GM12872 (cell line): ENCODE results near the gene ZFYVE27.

Source experiments
- TF ChIP-seq, protein P1 (sequence below): IDR thresholded peaks from 3 replicates; pipeline ENCODE4 v1.5.1; 2011; ENCODE audit warnings: low read depth, mild to moderate bottlenecking, low read length, moderate library complexity; ENCODE audit not compliant: insufficient read depth

Gene ZFYVE27

DNA sequence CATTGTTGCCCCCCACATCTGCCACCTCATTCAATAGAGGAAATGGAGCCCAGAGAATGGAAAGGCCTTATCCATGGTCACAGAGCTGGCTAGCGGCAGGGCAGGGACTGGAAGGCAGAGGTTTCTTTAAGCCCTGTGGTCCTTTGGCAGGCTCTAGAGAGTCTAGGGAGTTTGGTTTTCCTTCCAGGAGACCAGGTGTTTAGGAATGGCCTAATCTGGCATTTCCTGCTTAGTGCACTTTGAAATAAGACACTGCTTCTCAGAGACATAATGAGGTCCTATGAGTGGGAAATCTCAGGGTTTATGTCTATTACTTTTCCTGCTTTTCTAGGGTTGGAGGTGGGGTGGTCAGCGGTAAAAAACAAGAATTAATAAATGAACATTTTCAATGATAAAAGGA lies 17.3 kb upstream of the ZFYVE27 start:
- TF ChIP-seq, protein P1, sequence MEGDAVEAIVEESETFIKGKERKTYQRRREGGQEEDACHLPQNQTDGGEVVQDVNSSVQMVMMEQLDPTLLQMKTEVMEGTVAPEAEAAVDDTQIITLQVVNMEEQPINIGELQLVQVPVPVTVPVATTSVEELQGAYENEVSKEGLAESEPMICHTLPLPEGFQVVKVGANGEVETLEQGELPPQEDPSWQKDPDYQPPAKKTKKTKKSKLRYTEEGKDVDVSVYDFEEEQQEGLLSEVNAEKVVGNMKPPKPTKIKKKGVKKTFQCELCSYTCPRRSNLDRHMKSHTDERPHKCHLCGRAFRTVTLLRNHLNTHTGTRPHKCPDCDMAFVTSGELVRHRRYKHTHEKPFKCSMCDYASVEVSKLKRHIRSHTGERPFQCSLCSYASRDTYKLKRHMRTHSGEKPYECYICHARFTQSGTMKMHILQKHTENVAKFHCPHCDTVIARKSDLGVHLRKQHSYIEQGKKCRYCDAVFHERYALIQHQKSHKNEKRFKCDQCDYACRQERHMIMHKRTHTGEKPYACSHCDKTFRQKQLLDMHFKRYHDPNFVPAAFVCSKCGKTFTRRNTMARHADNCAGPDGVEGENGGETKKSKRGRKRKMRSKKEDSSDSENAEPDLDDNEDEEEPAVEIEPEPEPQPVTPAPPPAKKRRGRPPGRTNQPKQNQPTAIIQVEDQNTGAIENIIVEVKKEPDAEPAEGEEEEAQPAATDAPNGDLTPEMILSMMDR = no peak

DNA sequence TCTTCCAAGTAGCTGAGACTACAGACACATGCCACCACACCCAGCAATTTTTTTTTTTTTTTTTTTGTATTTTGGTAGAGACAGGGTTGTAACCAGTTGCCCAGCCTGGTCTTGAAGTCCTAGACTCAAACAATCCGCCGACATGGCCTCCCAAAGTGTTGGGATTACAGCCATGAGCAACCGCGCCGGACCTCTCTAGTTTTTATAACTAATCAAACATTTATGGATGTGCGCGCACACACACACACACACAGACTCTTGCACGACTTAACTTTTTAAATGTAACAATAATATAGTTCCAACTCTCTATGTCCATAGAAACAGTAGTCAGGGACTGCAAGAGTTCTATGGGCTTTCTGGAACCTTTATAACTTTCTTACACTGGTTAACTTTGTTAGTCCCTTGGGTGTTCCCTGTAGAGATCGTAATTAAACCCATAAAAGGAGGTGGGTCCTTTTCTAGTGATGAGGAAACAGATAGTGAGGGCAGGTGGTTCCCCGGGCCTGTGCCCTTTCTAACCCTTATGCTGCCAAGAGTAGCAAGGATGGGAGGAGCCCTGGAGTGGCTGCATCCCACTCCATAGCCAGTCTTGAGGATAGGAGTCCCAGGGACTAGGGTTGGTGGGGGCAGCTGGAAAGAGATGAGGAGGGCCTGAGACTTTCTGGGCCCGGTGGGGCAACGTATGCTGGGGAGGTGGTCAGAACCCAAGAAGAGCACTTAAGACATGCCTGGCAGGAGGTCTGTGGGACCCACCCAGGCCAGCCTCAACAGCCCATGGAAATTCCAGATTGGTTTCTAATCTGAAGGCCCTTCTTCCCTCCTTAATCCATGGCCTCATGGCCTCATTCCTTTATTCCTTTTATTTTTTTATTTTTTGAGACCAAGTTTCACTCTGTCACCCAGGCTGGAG lies 14.8 kb upstream of the ZFYVE27 start:
- TF ChIP-seq, protein P1 = no peak

DNA sequence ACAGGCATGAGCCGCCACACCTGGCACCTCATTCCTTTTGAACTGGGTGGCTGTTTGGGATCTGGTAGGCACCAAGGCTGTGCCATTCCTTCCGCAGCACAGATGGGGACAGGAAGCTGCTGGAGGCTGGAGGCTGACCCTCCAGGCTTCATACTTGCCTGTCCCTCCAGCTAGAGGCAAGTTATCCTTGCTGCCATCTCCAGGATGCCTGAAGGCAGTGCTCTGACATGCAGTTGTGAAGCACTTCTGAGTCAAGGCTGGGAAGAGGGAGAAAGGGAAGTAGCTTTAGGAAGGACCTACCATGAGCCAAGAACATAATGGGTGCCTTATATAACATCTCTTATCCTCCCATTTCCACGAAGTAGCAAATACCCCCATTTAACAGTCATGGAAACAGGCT lies 13.9 kb upstream of the ZFYVE27 start:
- TF ChIP-seq, protein P1 = no peak

DNA sequence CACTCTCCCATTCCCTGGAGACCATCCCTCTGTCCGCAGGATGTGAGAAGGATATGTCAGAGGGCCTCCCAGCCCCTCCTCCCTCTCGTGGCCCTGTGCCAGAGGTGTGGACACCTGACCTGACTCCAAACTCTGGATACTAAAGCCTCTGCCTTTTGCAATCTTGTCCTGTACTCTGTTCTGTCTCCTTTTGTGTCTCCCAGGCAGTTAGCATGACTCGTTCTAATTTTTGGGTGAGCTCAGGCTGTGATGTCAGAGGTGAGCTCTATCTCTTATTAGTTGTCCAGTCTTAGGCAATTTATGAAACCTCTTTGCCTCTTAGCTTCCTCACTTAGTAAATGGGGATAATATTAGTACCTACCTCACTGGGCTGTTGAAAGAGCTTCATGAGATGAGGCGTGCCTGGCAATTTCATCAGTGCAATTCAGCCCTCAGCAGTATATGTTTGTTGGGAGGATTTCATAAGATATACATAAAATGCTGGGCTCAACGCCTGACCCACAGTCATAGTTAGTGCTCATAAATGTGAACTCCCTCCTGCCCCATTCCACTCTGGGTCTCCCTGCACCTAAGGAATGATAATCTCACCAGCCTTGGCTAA lies 12.5 kb upstream of the ZFYVE27 start:
- TF ChIP-seq, protein P1 = no peak

DNA sequence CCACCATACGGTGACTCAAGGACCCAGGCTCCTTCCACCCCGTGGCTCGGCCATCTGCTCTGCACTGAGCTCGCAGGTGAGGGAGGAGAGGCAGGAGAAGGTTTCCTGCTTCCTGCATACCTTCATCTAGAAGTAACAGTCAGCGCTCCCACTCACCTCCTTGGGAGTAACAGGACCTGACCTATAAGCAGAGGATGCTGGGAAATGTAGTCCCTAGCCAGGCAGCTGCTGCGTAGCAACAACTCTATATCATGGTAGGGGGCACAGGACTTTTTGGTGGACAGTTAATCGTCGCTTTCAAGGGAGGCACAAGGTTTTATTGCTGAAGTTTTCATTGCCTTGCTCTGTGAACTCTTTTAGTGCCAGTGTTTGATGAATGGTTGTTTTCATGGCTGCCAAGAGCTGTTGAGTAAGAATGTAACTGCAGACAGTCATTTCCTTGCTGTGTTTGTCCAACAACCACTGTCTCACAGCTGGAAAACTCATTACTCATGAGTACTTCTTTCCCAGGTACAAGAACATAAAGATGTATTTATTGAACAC lies 10.2 kb upstream of the ZFYVE27 start:
- TF ChIP-seq, protein P1 = no peak

DNA sequence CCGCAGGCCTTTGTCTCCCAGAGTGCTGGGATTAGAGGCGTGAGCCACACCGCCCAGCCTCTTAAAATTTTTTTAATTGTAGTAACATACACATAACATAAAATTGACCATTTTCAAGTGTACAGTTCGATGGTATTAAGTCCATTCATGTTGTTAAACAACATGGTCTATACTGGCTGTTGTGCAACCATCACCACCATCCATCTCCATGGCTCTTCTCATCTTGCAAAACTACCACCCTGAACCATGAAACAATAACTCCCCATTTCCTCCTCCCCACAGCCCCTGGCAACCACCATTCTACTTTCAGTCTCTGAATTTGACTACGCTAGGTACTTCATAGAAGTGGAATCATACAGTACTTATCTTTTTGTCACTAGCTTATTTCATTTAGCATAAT lies 7.9 kb upstream of the ZFYVE27 start:
- TF ChIP-seq, protein P1 = no peak

DNA sequence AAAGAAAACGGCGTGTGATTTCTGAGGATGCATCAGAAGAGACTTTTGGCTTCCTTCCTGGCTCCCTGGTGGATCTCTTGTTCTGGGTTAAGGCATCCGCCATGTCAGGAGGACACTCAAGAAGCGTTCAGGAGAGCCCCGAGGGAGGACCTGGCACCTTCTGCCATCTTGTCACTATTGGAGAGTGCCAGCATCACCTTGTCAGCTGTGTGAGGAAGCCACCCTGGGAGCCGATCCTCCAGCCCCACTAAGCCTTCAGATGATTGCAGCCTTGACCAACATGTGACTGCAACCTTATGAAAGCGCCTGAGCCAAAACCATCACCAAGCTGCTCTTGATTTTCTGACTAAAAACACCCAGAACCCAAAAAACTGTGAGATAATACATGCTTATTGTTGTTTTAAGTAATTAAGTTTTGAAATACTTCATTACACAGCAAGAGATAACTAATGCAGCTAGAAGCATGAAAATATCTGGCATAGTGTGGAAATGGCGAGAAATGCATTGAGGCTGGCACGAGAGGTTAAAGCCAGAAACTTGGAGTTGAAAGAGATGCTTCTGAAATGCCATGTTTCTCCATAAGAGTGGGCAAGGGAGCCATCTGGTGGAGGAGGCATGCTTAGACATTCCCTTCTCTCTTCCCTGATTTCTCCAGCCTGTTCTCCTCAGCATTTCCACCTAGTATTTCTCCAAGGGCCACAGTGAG lies 5.4 kb upstream of the ZFYVE27 start:
- TF ChIP-seq, protein P1 = peak; percentile 88
